A673 (cell line): ENCODE results near the gene CGB1.
A peak's percentile ranks its signal among the peaks of the same experiment; 100 is the strongest.

ENCODE experiments used
- EZH2 ChIP-seq: fragments of 200-600 bp; sonication (generic); IDR thresholded peaks from 2 replicates; pipeline ENCODE4 v1.6.1; 2017; ENCODE audit warnings: borderline replicate concordance, low read depth, mild to moderate bottlenecking, mixed read lengths, antibody characterized with exemption, low read length; ENCODE audit not compliant: poor library complexity, severe bottlenecking
- TF ChIP-seq, protein P1 (sequence below): fragments of 300-800, 200-600 bp; sonication (generic); conservative IDR thresholded peaks from 2 replicates; pipeline ENCODE4 v1.5.1; 2017; ENCODE audit warnings: low read depth, mild to moderate bottlenecking, antibody characterized with exemption, low read length, moderate library complexity, mixed read lengths

GRCh38 chr19:49017666-49018351 is 18.9 kb downstream of the CGB1 start:
- TF ChIP-seq, protein P1, sequence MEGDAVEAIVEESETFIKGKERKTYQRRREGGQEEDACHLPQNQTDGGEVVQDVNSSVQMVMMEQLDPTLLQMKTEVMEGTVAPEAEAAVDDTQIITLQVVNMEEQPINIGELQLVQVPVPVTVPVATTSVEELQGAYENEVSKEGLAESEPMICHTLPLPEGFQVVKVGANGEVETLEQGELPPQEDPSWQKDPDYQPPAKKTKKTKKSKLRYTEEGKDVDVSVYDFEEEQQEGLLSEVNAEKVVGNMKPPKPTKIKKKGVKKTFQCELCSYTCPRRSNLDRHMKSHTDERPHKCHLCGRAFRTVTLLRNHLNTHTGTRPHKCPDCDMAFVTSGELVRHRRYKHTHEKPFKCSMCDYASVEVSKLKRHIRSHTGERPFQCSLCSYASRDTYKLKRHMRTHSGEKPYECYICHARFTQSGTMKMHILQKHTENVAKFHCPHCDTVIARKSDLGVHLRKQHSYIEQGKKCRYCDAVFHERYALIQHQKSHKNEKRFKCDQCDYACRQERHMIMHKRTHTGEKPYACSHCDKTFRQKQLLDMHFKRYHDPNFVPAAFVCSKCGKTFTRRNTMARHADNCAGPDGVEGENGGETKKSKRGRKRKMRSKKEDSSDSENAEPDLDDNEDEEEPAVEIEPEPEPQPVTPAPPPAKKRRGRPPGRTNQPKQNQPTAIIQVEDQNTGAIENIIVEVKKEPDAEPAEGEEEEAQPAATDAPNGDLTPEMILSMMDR = peak; percentile 62
- TF ChIP-seq EZH2 = no peak
